Gastroesophageal sphincter (tissue), 4 donors: Measurements from ENCODE around the gene UTP25. TPM values are rescaled to one million over a fixed set of nuclear protein-coding genes. Genes with fewer than 3 reads are reported as not detected.
A peak's percentile ranks its signal among the peaks of the same experiment; 100 is the strongest.

Experiments
- ATAC-seq: fragments of 150-250 bp; one replicate; pipeline ENCODE4 v1.9.1; 2016; ENCODE audit warnings: mild to moderate bottlenecking, moderate library complexity
- H3K27ac ChIP-seq, 4 donors: fragments of 200-600 bp; sonication (generic) in 3 of 4; 1 replicate in 3 of 4; 2 replicates in 1 of 4; pipeline ENCODE4 v1.5.1; 2016 to 2019
- H3K27me3 ChIP-seq: fragments of 200-600 bp; sonication (generic); one replicate; pipeline ENCODE4 v1.5.1; 2019
- H3K36me3 ChIP-seq, 2 donors: fragments of 200-600 bp; sonication (generic); one replicate each; pipeline ENCODE4 v1.5.1; 2019; ENCODE audit warnings: control low read depth in 1 of 2
- H3K4me1 ChIP-seq, 3 donors: fragments of 200-600 bp; sonication (generic); 1 replicate in 2 of 3; 2 replicates in 1 of 3; pipeline ENCODE4 v1.5.1; 2016 to 2019; ENCODE audit warnings: control low read depth in 2 of 3
- H3K4me3 ChIP-seq, 2 donors: fragments of 200-600 bp; sonication (generic); one replicate each; pipeline ENCODE4 v1.5.1; 2019; ENCODE audit warnings: mild to moderate bottlenecking in 1 of 2, moderate library complexity in 1 of 2
- H3K9me3 ChIP-seq, 3 donors: fragments of 200-600 bp; sonication (generic); one replicate each; pipeline ENCODE4 v1.5.1; 2017 to 2019; ENCODE audit warnings: control low read depth in 2 of 3
- CTCF ChIP-seq, 4 experiments: fragments of 200-600 bp in 2 of 4; fragments of 450-650 bp in 2 of 4; sonication (generic) in 1 of 4; IDR thresholded peaks; one replicate each; pipeline ENCODE4 v1.5.1; 2017 to 2019; ENCODE audit warnings: antibody characterized with exemption in 4 of 4, mild to moderate bottlenecking in 2 of 4, moderate library complexity in 2 of 4
- EP300 ChIP-seq: sonication (generic); formaldehyde crosslinking; IDR thresholded peaks from one replicate; pipeline ENCODE4 v1.6.1; 2017; ENCODE audit warnings: antibody characterized with exemption, mild to moderate bottlenecking
- POLR2A ChIP-seq, 2 donors: fragments of 450-650 bp; IDR thresholded peaks; one replicate each; pipeline ENCODE4 v1.6.1; 2017; ENCODE audit warnings: antibody characterized with exemption in 2 of 2, mild to moderate bottlenecking in 2 of 2, moderate library complexity in 1 of 2
- POLR2AphosphoS5 ChIP-seq: sonication (generic); formaldehyde crosslinking; IDR thresholded peaks from one replicate; pipeline ENCODE4 v1.6.1; 2017; ENCODE audit warnings: antibody characterized with exemption
- WGBS, 2 donors: methylation state at CpG; one replicate each; pipeline ENCODE4 v1.1.5; 2018; ENCODE audit warnings: low coverage in 1 of 2; 5-methylcytosine and 5-hydroxymethylcytosine counted together
- total RNA-seq, 4 donors: library from RNA; depleted of rRNA; stranded (reverse); fragments of >200 nt; gene quantifications; one replicate each; pipeline ENCODE4 v1.1.0, GENCODE V29; 2016

The UTP25 gene
- total RNA-seq, 4 donors from 2014 or later: 4.5 to 8.7 (median 8.0) TPM

- Histone ChIP-seq H3K27me3 (no peaks in the 10 kb centered on the region), H3K27ac (no peak overlapping the region), H3K9me3 (no peaks in the 10 kb centered on the region), H3K4me1 (peaks cover 0 to 4% (median 0%) of the 10 kb centered on the region in 3 donors), H3K4me3 (no peak overlapping the region), H3K36me3 (peaks cover 0 to 100% of the 10 kb centered on the region in 2 donors)
- TF ChIP-seq EP300 (no peak), POLR2AphosphoS5 (no peak), CTCF (IDR thresholded peaks at IDR 0.05) (no peak), POLR2A (IDR thresholded peaks at IDR 0.05) (no peak)
- no peak for ATAC-seq
- WGBS, 2 donors: 81 to 86% methylated on average over 3 to 7 of the region's 7 CpGs
Observed at GRCh38 chr1:209837671-209838070, 9.9 kb downstream of the UTP25 start.

GRCh38 chr1:209838537-209838936, 10.8 kb downstream of the UTP25 start:
- H3K36me3 ChIP-seq: peaks cover 0 to 100% of the 10 kb centered on the region in 2 donors
- H3K9me3 ChIP-seq: no peaks in the 10 kb centered on the region
- WGBS, 2 donors: 91% methylated on average over 5 of the region's 6 CpGs; no CpG with 5 or more reads in 1 of the 2 donors
- H3K4me3 ChIP-seq: no peak overlapping the region
- H3K27me3 ChIP-seq: no peaks in the 10 kb centered on the region
- TF ChIP-seq POLR2A (IDR thresholded peaks at IDR 0.05) (no peak), EP300 (no peak), POLR2AphosphoS5 (no peak), CTCF (IDR thresholded peaks at IDR 0.05) (no peak)
- ATAC-seq: no peak
- no peak overlapping the region for H3K27ac ChIP-seq
- H3K4me1 ChIP-seq: peaks cover 0 to 4% (median 0%) of the 10 kb centered on the region in 3 donors

- Histone ChIP-seq H3K27ac (peak overlapping the region; percentile 5 to 72 (median 28)), H3K27me3 (no peaks in the 10 kb centered on the region), H3K4me1 (peaks cover 0 to 4% (median 0%) of the 10 kb centered on the region in 3 donors), H3K9me3 (no peaks in the 10 kb centered on the region), H3K4me3 (no peak overlapping the region), H3K36me3 (peaks cover 0 to 100% of the 10 kb centered on the region in 2 donors)
- 23 to 45% methylated on average over 4 to 5 of the region's 5 CpGs for WGBS, 2 donors
- peak; percentile 63 for ATAC-seq
- TF ChIP-seq EP300 (no peak), POLR2AphosphoS5 (peak; percentile 33), POLR2A (IDR thresholded peaks at IDR 0.05) (no peak)
Observed at GRCh38 chr1:209839875-209840546, 12.2 kb downstream of the UTP25 start.

- 90 to 95% methylated on average over 5 of the region's 5 CpGs for WGBS, 2 donors
- peaks cover 0 to 100% of the 10 kb centered on the region in 2 donors for H3K36me3 ChIP-seq
Observed at GRCh38 chr1:209840611-209841010, 12.8 kb downstream of the UTP25 start.

More at GRCh38 chr1:209840611-209841010, 12.8 kb downstream of the UTP25 start:
- Histone ChIP-seq H3K4me3 (no peak overlapping the region), H3K27ac (peak overlapping the region; percentile 12 to 72 (median 28)), H3K4me1 (peaks cover 0 to 4% (median 0%) of the 10 kb centered on the region in 3 donors), H3K9me3 (no peaks in the 10 kb centered on the region), H3K27me3 (no peaks in the 10 kb centered on the region)
- ATAC-seq: no peak
- TF ChIP-seq POLR2AphosphoS5 (no peak), POLR2A (IDR thresholded peaks at IDR 0.05) (no peak), EP300 (no peak), CTCF (IDR thresholded peaks at IDR 0.05) (no peak)
